GM19328 (cell line): ENCODE measurements around the gene TPI1.

Experiments
- ATAC-seq: cut with Tn5 transposase; IDR thresholded peaks from one replicate; pipeline ENCODE4 v1.9.1; 2021; ENCODE audit warnings: mild to moderate bottlenecking, moderate library complexity; ENCODE audit not compliant: unreplicated experiment

Gene TPI1

GRCh38 chr12:6916426-6917200, 49.3 kb downstream of the TPI1 start:
- no peak for ATAC-seq

- ATAC-seq = no peak
These were observed 50.3 kb downstream of the TPI1 start for GRCh38 chr12:6917491-6918231.

DNA sequence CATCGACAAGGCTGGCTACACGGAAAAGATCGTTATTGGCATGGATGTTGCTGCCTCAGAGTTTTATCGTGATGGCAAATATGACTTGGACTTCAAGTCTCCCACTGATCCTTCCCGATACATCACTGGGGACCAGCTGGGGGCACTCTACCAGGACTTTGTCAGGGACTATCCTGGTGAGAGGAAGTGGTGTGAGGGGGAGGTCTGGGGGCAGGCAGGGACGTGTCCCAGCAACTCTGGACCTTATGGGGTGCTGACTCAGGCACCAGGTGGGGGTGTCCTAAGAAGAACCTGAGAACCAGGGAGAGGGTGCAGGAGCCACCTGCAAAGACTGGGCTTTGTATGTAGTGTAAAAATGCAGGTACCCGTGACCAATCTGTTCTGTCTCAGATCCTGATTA, 52.3 kb downstream of the TPI1 start:
- ATAC-seq = no peak
